HG02970 (cell line): ENCODE measurements around the gene FNBP1.
"Not testable (repeated sequence)": the region's sequence is repeated elsewhere in the genome, so short reads cannot be mapped to it uniquely, and the experiment has no call there.

Source experiments
- ATAC-seq: cut with Tn5 transposase; IDR thresholded peaks from one replicate; pipeline ENCODE4 v1.9.1; 2021; ENCODE audit warnings: mild to moderate bottlenecking, moderate library complexity, moderate number of reproducible peaks; ENCODE audit not compliant: unreplicated experiment, low FRiP score

Gene FNBP1

GRCh38 chr9:129996161-129996830 is 46.7 kb downstream of the FNBP1 start:
- ATAC-seq, result no peak

GRCh38 chr9:129995409-129996160 is 47.4 kb downstream of the FNBP1 start:
- ATAC-seq, result no peak

GRCh38 chr9:129994882-129995281 is 48.1 kb downstream of the FNBP1 start:
- ATAC-seq, result no peak

GRCh38 chr9:129991139-129991538 is 51.9 kb downstream of the FNBP1 start:
- not testable (repeated sequence) for ATAC-seq

- ATAC-seq, result no peak
Measured at GRCh38 chr9:129990269-129991010, 52.5 kb downstream of the FNBP1 start.

GRCh38 chr9:129989740-129990139 is 53.2 kb downstream of the FNBP1 start:
- ATAC-seq, result no peak

GRCh38 chr9:129989362-129989708 is 53.7 kb downstream of the FNBP1 start:
- no peak for ATAC-seq

GRCh38 chr9:129988607-129989361 is 54.2 kb downstream of the FNBP1 start:
- ATAC-seq, result peak; percentile 57

- no peak for ATAC-seq
Measured at GRCh38 chr9:129987941-129988340, 55.0 kb downstream of the FNBP1 start.

GRCh38 chr9:129987047-129987446 is 55.9 kb downstream of the FNBP1 start:
- ATAC-seq, result no peak

GRCh38 chr9:129984589-129984988 is 58.4 kb downstream of the FNBP1 start:
- ATAC-seq, result not testable (repeated sequence)

- ATAC-seq, result no peak
Measured at GRCh38 chr9:129983891-129984290, 59.1 kb downstream of the FNBP1 start.

- no peak for ATAC-seq
Measured at GRCh38 chr9:129981180-129981907, 61.6 kb downstream of the FNBP1 start.

- not testable (repeated sequence) for ATAC-seq
Measured at GRCh38 chr9:129980224-129980623, 62.8 kb downstream of the FNBP1 start.

GRCh38 chr9:129979071-129979745 is 63.8 kb downstream of the FNBP1 start:
- no peak for ATAC-seq

GRCh38 chr9:129972816-129973215 is 70.2 kb downstream of the FNBP1 start:
- ATAC-seq, result no peak

GRCh38 chr9:129968690-129969485 is 74.1 kb downstream of the FNBP1 start:
- ATAC-seq, result no peak

GRCh38 chr9:129964901-129965734 is 77.9 kb downstream of the FNBP1 start:
- ATAC-seq, result no peak
